DMS153 treated with DMSO at 0.1 percent for 48 hours (cell line): ENCODE data around the gene RPL14.
"Not testable (repeated sequence)": the region's sequence is repeated elsewhere in the genome, so short reads cannot be mapped to it uniquely, and the experiment has no call there.

Source experiments
- DNase-seq: peaks from one replicate; lab custom pipeline; 2025; ENCODE audit not compliant: unreplicated experiment; lab: John Stamatoyannopoulos, UW

Gene RPL14

DNA sequence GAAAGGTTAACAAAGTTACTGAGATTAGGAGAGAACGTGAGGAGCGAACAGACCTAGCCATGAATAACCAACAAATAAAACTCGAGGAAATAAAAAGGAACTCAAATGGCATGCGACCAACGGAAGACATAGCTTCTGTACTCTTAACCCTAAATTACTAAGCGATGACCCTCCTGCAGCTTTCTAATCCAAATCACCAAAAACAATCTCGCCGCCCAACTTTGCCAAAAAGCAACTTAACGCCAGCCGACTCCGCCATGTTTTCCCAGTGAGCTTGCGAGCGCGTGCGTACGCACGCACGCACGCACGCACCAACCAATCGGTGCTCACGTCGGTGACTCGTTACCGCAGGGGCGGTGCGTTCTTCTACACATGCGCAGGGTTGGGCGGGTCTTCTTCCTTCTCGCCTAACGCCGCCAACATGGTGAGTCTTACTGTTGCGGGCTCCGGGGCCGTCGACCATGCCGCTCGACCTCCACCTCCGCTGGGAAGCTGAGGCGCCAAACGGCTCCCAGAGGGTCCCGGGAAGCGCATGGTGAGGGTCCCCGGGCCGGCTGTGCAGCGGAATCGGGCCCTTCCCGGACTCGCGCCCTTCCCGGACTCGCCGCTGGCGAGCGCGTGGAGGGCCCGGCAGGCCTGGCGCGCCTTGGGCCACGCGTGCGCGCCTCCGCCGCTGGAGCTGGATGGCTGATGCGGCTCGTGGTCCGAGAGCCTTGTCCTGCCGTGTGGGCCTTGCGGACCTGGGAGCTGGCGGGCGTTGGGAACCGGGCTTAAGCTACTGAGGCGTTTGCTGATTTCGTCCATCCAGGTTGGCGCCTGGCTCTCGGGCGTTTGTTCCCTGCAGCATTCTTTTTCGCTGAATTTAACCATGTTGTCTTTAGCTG is at the start of gene RPL14:
Gene RPL14, plus strand, starts transcription at position 400 of the 884 bp plus-strand sequence. Its CDS starts 133 bp downstream, at position 533.
- DNase-seq = peak; percentile 8

DNA sequence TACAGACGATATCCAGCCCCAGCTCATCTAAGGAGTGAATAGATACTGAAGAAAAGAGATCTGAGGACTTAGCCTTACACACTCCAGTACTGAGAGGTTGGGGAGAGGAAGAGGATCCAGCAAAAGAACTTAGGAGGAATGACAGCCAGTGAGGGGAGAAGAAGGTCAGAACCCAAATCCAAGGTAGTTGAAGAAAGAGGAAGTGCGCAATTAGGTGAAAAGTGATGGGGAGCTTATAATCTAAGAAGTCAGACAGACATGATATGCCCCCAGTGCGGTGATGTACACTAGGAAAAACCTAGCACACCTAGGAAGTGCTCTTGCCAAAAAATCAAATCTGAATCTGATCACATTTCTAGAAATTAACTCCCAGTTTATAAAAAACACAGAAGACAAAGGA is 49.5 kb upstream of the RPL14 start:
- DNase-seq = no peak

- DNase-seq = no peak
Measured at GRCh38 chr3:40414270-40414669, 42.9 kb upstream of the RPL14 start.

GRCh38 chr3:40417845-40418543 is 39.1 kb upstream of the RPL14 start:
- DNase-seq = no peak

GRCh38 chr3:40422861-40423260 is 34.3 kb upstream of the RPL14 start:
- no peak for DNase-seq

- no peak for DNase-seq
Measured at GRCh38 chr3:40427045-40427669, 30.0 kb upstream of the RPL14 start.

GRCh38 chr3:40432793-40433192 is 24.3 kb upstream of the RPL14 start:
- DNase-seq = no peak

DNA sequence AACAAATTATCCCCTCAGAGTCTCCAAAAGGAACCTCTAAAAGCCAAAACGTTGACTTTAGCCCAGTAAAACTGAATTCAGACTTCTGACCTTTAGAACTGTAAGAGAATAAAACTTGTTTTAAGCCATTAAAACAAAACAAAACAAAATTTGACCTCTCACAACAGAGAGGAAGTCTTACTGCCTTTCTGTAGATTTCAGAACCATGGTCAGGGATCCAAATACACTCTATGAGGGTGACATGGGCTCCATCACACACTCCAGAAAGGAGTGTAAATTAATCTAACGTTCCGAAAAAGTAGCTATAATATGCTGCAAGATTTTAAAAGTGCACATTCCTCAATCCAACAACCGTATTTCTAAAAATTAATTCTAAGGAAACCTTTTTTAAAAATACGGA is 19.2 kb upstream of the RPL14 start:
- DNase-seq = no peak

GRCh38 chr3:40445062-40445461 is 12.1 kb upstream of the RPL14 start:
- DNase-seq = no peak

- no peak for DNase-seq
Measured at GRCh38 chr3:40445880-40446279, 11.3 kb upstream of the RPL14 start.

GRCh38 chr3:40450438-40450837 is 6.7 kb upstream of the RPL14 start:
- no peak for DNase-seq

- no peak for DNase-seq
Measured at GRCh38 chr3:40451551-40451950, 5.6 kb upstream of the RPL14 start.

DNA sequence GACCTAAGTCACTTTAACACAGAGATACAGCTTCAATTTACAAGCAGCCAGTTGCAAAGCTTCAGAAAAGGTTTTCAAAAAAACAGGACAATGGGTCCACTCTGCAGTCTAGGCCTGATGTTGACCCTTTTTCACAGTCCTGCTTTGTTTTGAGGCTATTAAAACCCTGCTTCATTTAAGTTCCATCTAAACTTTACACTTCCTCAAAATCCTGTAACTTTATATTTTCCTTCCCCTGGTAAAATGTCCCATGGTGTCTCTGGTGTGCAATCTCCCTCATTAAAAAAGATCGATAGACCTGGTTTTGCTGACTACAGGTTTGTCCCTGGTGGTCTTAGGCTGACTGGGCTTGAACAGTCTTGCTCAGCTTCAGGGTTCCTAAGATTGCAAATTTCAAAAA is 5.1 kb upstream of the RPL14 start:
- DNase-seq = no peak

DNA sequence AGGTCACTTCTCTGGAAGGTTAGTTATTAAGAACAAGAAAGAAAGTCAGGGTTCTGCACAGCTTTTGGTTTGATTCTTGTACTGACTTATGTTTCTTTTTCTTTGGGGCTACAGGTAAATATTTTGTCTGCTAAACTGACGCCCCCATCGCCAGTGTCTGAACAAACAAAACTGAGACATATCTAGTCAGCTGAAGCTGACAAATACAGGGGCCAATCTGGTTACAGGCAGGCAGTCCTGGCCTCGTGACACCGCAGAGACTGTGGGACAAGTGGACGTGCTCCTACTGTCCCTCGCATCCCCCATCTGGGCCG is 4.6 kb upstream of the RPL14 start:
- DNase-seq = no peak

GRCh38 chr3:40452876-40453730 is 4.0 kb upstream of the RPL14 start:
- peak; percentile 81 for DNase-seq

GRCh38 chr3:40453933-40454332 is 3.2 kb upstream of the RPL14 start:
- DNase-seq = no peak

DNA sequence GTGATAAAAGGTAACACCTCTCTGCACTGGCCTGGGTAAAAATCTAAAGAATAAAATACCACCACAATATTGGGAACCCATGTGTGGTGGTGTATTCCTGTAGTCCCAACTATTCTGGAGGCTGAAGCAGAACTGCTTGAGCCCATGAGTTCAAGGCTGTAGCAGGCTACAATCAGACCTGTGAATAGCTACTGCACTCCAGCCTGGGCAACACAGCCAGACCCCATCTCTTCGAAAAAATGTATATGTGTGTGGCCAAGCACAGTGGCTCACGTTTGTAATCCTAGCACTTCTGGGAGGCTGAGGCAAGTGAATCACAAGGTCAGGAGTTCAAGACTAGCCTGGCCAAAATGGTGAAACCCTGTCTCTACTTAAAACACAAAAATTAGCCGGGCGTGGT is 1.8 kb upstream of the RPL14 start:
- DNase-seq = no peak

GRCh38 chr3:40456279-40456939 is 730 bp upstream of the RPL14 start:
- DNase-seq = no peak

GRCh38 chr3:40458473-40458872 is 1.3 kb downstream of the RPL14 start:
- DNase-seq = no peak

GRCh38 chr3:40460481-40460880 is 3.3 kb downstream of the RPL14 start:
- DNase-seq = not testable (repeated sequence)

- no peak for DNase-seq
Measured at GRCh38 chr3:40461161-40461560, 4.0 kb downstream of the RPL14 start.
